Ascending aorta (tissue), 2 donors: ENCODE results near the gene DCDC2C. TPM values are rescaled to one million over a fixed set of nuclear protein-coding genes. Genes with fewer than 3 reads are reported as not detected.

Experiments
- DNase-seq, 2 donors: peaks; one replicate each; pipeline ENCODE4 v3.0.0-alpha.2; 2019; ENCODE audit warnings: low spot score in 2 of 2
- H3K27ac ChIP-seq, 2 donors: fragments of 200-600 bp; sonication (generic); one replicate each; pipeline ENCODE4 v1.5.1; 2016 to 2017; ENCODE audit warnings: mild to moderate bottlenecking in 1 of 2
- H3K27me3 ChIP-seq: fragments of 200-600 bp; sonication (generic); one replicate; pipeline ENCODE4 v1.5.1; 2017
- H3K36me3 ChIP-seq, 2 donors: fragments of 200-600 bp; sonication (generic); one replicate each; pipeline ENCODE4 v1.5.1; 2016
- H3K4me1 ChIP-seq, 2 donors: fragments of 200-600 bp; sonication (generic); one replicate each; pipeline ENCODE4 v1.5.1; 2016 to 2017; ENCODE audit warnings: mild to moderate bottlenecking in 1 of 2
- H3K4me3 ChIP-seq, 2 donors: fragments of 200-600 bp; sonication (generic); one replicate each; pipeline ENCODE4 v1.5.1; 2016 to 2017; ENCODE audit warnings: mild to moderate bottlenecking in 1 of 2
- H3K9me3 ChIP-seq, 2 donors: fragments of 200-600 bp; sonication (generic); one replicate each; pipeline ENCODE4 v1.5.1; 2016
- CTCF ChIP-seq, 3 experiments: fragments of 200-600 bp in 2 of 3; fragments of 450-650 bp in 1 of 3; sonication (generic) in 2 of 3; IDR thresholded peaks; one replicate each; pipeline ENCODE4 v1.5.1; 2016 to 2019; ENCODE audit warnings: antibody characterized with exemption in 3 of 3, mild to moderate bottlenecking in 1 of 3, moderate library complexity in 1 of 3
- intact Hi-C: fragments of 100-400 bp; cut with DNase I; formaldehyde crosslinking; loops from one replicate; pipeline ENCODE4 v1.15.1; 2023
- total RNA-seq: library from RNA; depleted of rRNA; stranded (reverse); fragments of >200 nt; gene quantifications from one replicate; pipeline ENCODE4 v1.1.0, GENCODE V29; 2016

Gene DCDC2C
- total RNA-seq, 1 donor from 2014 or later = 2.4 TPM

- intact Hi-C loops = no loop called here
These were observed 182.6 kb downstream of the DCDC2C start for GRCh38 chr2:3885629-3886628.

GRCh38 chr2:3895021-3895420, 191.6 kb downstream of the DCDC2C start:
- no peaks in the 10 kb centered on the region for H3K36me3 ChIP-seq
- no peaks in the 10 kb centered on the region for H3K4me1 ChIP-seq
- no peak for TF ChIP-seq CTCF (IDR thresholded peaks at IDR 0.05)
- DNase-seq = no peak
- no peak overlapping the region for H3K27ac ChIP-seq
- H3K4me3 ChIP-seq = no peak overlapping the region
- no peaks in the 10 kb centered on the region for H3K9me3 ChIP-seq
- H3K27me3 ChIP-seq = no peaks in the 10 kb centered on the region
- intact Hi-C loops = no loop called here

More at GRCh38 chr2:3885629-3886628, 182.6 kb downstream of the DCDC2C start:
- no peaks in the 10 kb centered on the region for H3K4me1 ChIP-seq
- H3K27me3 ChIP-seq = no peaks in the 10 kb centered on the region
- H3K27ac ChIP-seq = no peak overlapping the region
- H3K4me3 ChIP-seq = no peak overlapping the region
- no peaks in the 10 kb centered on the region for H3K36me3 ChIP-seq
- DNase-seq = no peak
- no peaks in the 10 kb centered on the region for H3K9me3 ChIP-seq
- no peak for TF ChIP-seq CTCF (IDR thresholded peaks at IDR 0.05)

Other genes starting within 250 kb of the DCDC2C start
- 40.9 TPM for gene ADI1, start 184.0 kb upstream of the DCDC2C start, total RNA-seq
- gene RNASEH1, start 145.2 kb upstream of the DCDC2C start, total RNA-seq = 9.3 TPM
- gene RPS7, start 128.3 kb upstream of the DCDC2C start, total RNA-seq = 1,995 TPM
- gene COLEC11, start 108.5 kb upstream of the DCDC2C start, total RNA-seq = 0.75 TPM
- not detected for gene ALLC, start 45.4 kb upstream of the DCDC2C start, total RNA-seq